AG04450 (cell line): ENCODE results near the gene NOL4L. TPM values are rescaled to one million over a fixed set of nuclear protein-coding genes. Genes with fewer than 3 reads are reported as not detected.

Experiments used
- CTCF ChIA-PET: fragments of 300-600, 350-600 bp; formaldehyde crosslinking; extraction: SDS; loops from one replicate; lab custom pipeline; 2022; ENCODE audit warnings: antibody characterized with exemption, inconsistent platforms; lab: Charles Lee
- POLR2A ChIA-PET: fragments of 350-600 bp; formaldehyde crosslinking; extraction: SDS; loops from one replicate; lab custom pipeline; 2021; ENCODE audit warnings: antibody characterized with exemption, inconsistent platforms; lab: Yijun Ruan, JAX
- DNase-seq: peaks from one replicate; pipeline ENCODE4 v3.0.0-alpha.2; 2011; ENCODE audit warnings: low read depth, low spot score
- H3K27ac ChIP-seq: one replicate; pipeline ENCODE4 v1.5.1; 2012; ENCODE audit warnings: low read depth, low read length, control low read depth
- H3K27me3 ChIP-seq: one replicate; pipeline ENCODE4 v1.6.0; 2012; ENCODE audit warnings: low read length; ENCODE audit not compliant: control insufficient read depth, insufficient read depth
- H3K4me3 ChIP-seq: 2 replicates; pipeline ENCODE4 v1.5.1; 2011; ENCODE audit warnings: mild to moderate bottlenecking, low read depth, low read length, control low read depth
- H3K9me3 ChIP-seq: 2 replicates; pipeline ENCODE4 v1.5.1; 2012; ENCODE audit warnings: low read length; ENCODE audit not compliant: control insufficient read depth, insufficient read depth
- CTCF ChIP-seq: IDR thresholded peaks from 2 replicates; pipeline ENCODE4 v1.5.1; 2011; ENCODE audit warnings: low read depth, low read length, control low read depth, inconsistent platforms
- polyA plus RNA-seq: library from polyadenylated mRNA; depleted of rRNA; stranded (reverse); fragments of >200 nt; gene quantifications from 2 replicates; pipeline ENCODE4 v1.2.3, GENCODE V29; 2011

The NOL4L gene
- polyA plus RNA-seq, 1 experiment, result 6.7 TPM

- ChIA-PET POLR2A (no interaction called here), CTCF (interaction anchor here (1.9 kb wide), 1 partner anchor 114 kb away, joined by 6 read pairs; no protein-coding TSS in a partner anchor)
- TF ChIP-seq CTCF, result no peak
- Histone ChIP-seq H3K27ac (no peak overlapping the region), H3K9me3 (no peaks in the 10 kb centered on the region; the same call in 1 of the 2 replicates), H3K4me3 (no peak overlapping the region), H3K27me3 (peaks cover 23% of the 10 kb centered on the region)
- no peak for DNase-seq
Observed at GRCh38 chr20:32538526-32538939, 46.6 kb downstream of the NOL4L start.

- no peak for TF ChIP-seq CTCF
- DNase-seq, result no peak
- CTCF ChIA-PET, result interaction anchor here (1.9 kb wide), 1 partner anchor 115 kb away, joined by 6 read pairs; no protein-coding TSS in a partner anchor
- Histone ChIP-seq H3K9me3 (no peaks in the 10 kb centered on the region; the same call in 1 of the 2 replicates), H3K27me3 (peaks cover 23% of the 10 kb centered on the region), H3K27ac (no peak overlapping the region), H3K4me3 (no peak overlapping the region)
- POLR2A ChIA-PET, result interaction anchor here (0.6 kb wide), 1 partner anchor 306 kb away, joined by 4 read pairs; no protein-coding TSS in a partner anchor
Observed at GRCh38 chr20:32537657-32538525, 47.2 kb downstream of the NOL4L start.

- Histone ChIP-seq H3K9me3 (no peaks in the 10 kb centered on the region; the same call in 1 of the 2 replicates), H3K4me3 (peak overlapping the region; percentile 57), H3K27me3 (peaks cover 25% of the 10 kb centered on the region), H3K27ac (no peak overlapping the region)
- TF ChIP-seq CTCF, result no peak
- CTCF ChIA-PET, result no interaction called here
- DNase-seq, result no peak
- POLR2A ChIA-PET, result interaction anchor here (0.6 kb wide), 1 partner anchor 305 kb away, joined by 4 read pairs; no protein-coding TSS in a partner anchor
Observed at GRCh38 chr20:32536851-32537656, 48.1 kb downstream of the NOL4L start.

- TF ChIP-seq CTCF, result no peak
- peak overlapping the region; percentile 57 for H3K4me3 ChIP-seq
- no peaks in the 10 kb centered on the region; the same call in 1 of the 2 replicates for H3K9me3 ChIP-seq
- no peak overlapping the region for H3K27ac ChIP-seq
- CTCF ChIA-PET, result interaction anchor here (1.4 kb wide), 1 partner anchor 14 kb away, joined by 9 read pairs; no protein-coding TSS in a partner anchor
- POLR2A ChIA-PET, result no interaction called here
- peaks cover 23% of the 10 kb centered on the region for H3K27me3 ChIP-seq
- no peak for DNase-seq
Observed at GRCh38 chr20:32535953-32536823, 48.9 kb downstream of the NOL4L start.
